Keratinocyte (primary cell): Measurements from ENCODE around the gene NEUROG1. TPM values are rescaled to one million over a fixed set of nuclear protein-coding genes. Genes with fewer than 3 reads are reported as not detected.

Source experiments
- DNase-seq: peaks from one replicate; pipeline ENCODE4 v3.0.0-alpha.2; 2011; ENCODE audit warnings: low read depth, missing footprints, low spot score
- FAIRE-seq: peaks from 2 replicates; lab custom pipeline; 2011; peaks lifted over from hg19 to GRCh38; lab: Jason Lieb, UNC
- H2AFZ ChIP-seq: 2 replicates; pipeline ENCODE4 v1.6.0; 2012; ENCODE audit warnings: low read length, control low read depth, inconsistent platforms; ENCODE audit not compliant: control insufficient read depth
- H3K27ac ChIP-seq: 2 replicates; pipeline ENCODE4 v1.5.1; 2011; ENCODE audit warnings: low read length; ENCODE audit not compliant: control insufficient read depth, insufficient read depth
- H3K27me3 ChIP-seq: 3 replicates; pipeline ENCODE4 v1.6.0; 2011; ENCODE audit warnings: low read length; ENCODE audit not compliant: control insufficient read depth, insufficient read depth; ENCODE audit errors: extremely low read depth
- H3K36me3 ChIP-seq, 2 experiments: 2 replicates in 1 of 2; 3 replicates in 1 of 2; pipeline ENCODE4 v1.5.1; 2011; ENCODE audit warnings: low read length in 2 of 2, mild to moderate bottlenecking in 1 of 2; ENCODE audit not compliant: control insufficient read depth in 2 of 2, insufficient read depth in 2 of 2; ENCODE audit errors: extremely low read depth in 1 of 2
- H3K4me1 ChIP-seq: 3 replicates; pipeline ENCODE4 v1.5.1; 2011; ENCODE audit warnings: low read length; ENCODE audit not compliant: control insufficient read depth, insufficient read depth; ENCODE audit errors: extremely low read depth
- H3K4me2 ChIP-seq: 3 replicates; pipeline ENCODE4 v1.6.0; 2011; ENCODE audit warnings: low read depth, low read length; ENCODE audit not compliant: control insufficient read depth, insufficient read depth; ENCODE audit errors: extremely low read depth
- H3K4me3 ChIP-seq, 3 experiments: fragments of 200-600 bp in 1 of 3; sonication (generic) in 1 of 3; 2 replicates in 2 of 3; 3 replicates in 1 of 3; pipeline ENCODE4 v1.5.1; 2011 to 2016; ENCODE audit warnings: low read length in 3 of 3, mild to moderate bottlenecking in 3 of 3, control low read depth in 2 of 3, inconsistent platforms in 1 of 3, low read depth in 1 of 3, mixed read lengths in 1 of 3, mixed run types in 1 of 3, moderate library complexity in 1 of 3; ENCODE audit not compliant: control insufficient read depth in 2 of 3, insufficient read depth in 2 of 3; ENCODE audit errors: extremely low read depth in 1 of 3
- H3K79me2 ChIP-seq: 2 replicates; pipeline ENCODE4 v1.6.0; 2012; ENCODE audit warnings: low read length; ENCODE audit not compliant: control insufficient read depth, insufficient read depth
- H3K9ac ChIP-seq: 3 replicates; pipeline ENCODE4 v1.6.0; 2011; ENCODE audit warnings: low read length; ENCODE audit not compliant: control insufficient read depth, insufficient read depth; ENCODE audit errors: extremely low read depth
- H3K9me1 ChIP-seq: 3 replicates; pipeline ENCODE4 v1.6.0; 2011; ENCODE audit warnings: low read length; ENCODE audit not compliant: control insufficient read depth, insufficient read depth; ENCODE audit errors: extremely low read depth
- H3K9me3 ChIP-seq: 2 replicates; pipeline ENCODE4 v1.5.1; 2012; ENCODE audit warnings: low read depth, low read length; ENCODE audit not compliant: control insufficient read depth
- H4K20me1 ChIP-seq: 3 replicates; pipeline ENCODE4 v1.6.0; 2011; ENCODE audit warnings: low read length; ENCODE audit not compliant: control insufficient read depth, insufficient read depth; ENCODE audit errors: extremely low read depth
- CTCF ChIP-seq, 3 experiments: IDR thresholded peaks in 1 of 3; conservative IDR thresholded peaks in 1 of 3; optimal IDR thresholded peaks in 1 of 3; 2 replicates in 2 of 3; 3 replicates in 1 of 3; pipeline versions ENCODE3 to v1.5.1; 2011; ENCODE audit warnings: low read length in 3 of 3, mild to moderate bottlenecking in 3 of 3, moderate library complexity in 2 of 3, control low read depth in 1 of 3, inconsistent platforms in 1 of 3; ENCODE audit not compliant: insufficient read depth in 2 of 3; ENCODE audit errors: extremely low read depth in 1 of 3
- EZH2 ChIP-seq: IDR thresholded peaks from one replicate; pipeline ENCODE4 v1.6.1; 2012; ENCODE audit warnings: inconsistent platforms, mild to moderate bottlenecking, low read length, moderate library complexity
- dilution Hi-C: fragments of 300-500 bp; cut with MboI; formaldehyde crosslinking; loops from one replicate; pipeline ENCODE4 v1.7.0; 2020; ENCODE audit warnings: low sequenced_read_pairs; ENCODE audit not compliant: extremely low pct_ligation_motif_present
- polyA plus RNA-seq, 5 experiments: library from polyadenylated mRNA; depleted of rRNA in 3 of 5; stranded (reverse) in 3 of 5; stranded (forward) in 1 of 5; unstranded in 1 of 5; fragments of >200 nt; gene quantifications; 1 replicate in 1 of 5; 2 replicates in 3 of 5; 3 replicates in 1 of 5; pipeline versions ENCODE4 v1.2.1 to v1.2.3, GENCODE V29; 2011 to 2012; ENCODE audit warnings: missing spikeins in 2 of 5, low read depth in 1 of 5, low replicate concordance in 1 of 5

Gene NEUROG1
- polyA plus RNA-seq, 1 donor (not counting 4 experiments of a cell fraction or from before 2014, with no cell fraction given) = not detected

- Histone ChIP-seq H3K9ac (no peak within 1 kb of the TSS), H3K36me3 (no peaks in the 10 kb centered on the region), H3K4me1 (peaks cover 28% of the 10 kb centered on the region), H3K9me3 (peaks cover 4% of the 10 kb centered on the region), H3K4me3 (peak within 1 kb of the TSS; percentile 23 to 54 (median 49)), H2AFZ (peak within 1 kb of the TSS; percentile 67), H4K20me1 (no peaks in the 10 kb centered on the region), H3K27ac (no peak within 1 kb of the TSS), H3K4me2 (peak within 1 kb of the TSS; percentile 77), H3K9me1 (no peaks in the 10 kb centered on the region), H3K79me2 (no peaks in the 10 kb centered on the region), H3K27me3 (peaks cover 31% of the 10 kb centered on the region)
- peak; percentile 64 for FAIRE-seq
- DNase-seq = no peak
- dilution Hi-C loops = loop anchor here (25.0 kb wide), 1 partner anchor 158 kb away; no protein-coding TSS in a partner anchor
- TF ChIP-seq CTCF (optimal IDR thresholded peaks at IDR 0.05 in 1 of 3, IDR thresholded peaks at IDR 0.05 in 1 of 3, conservative IDR thresholded peaks at IDR 0.05 in 1 of 3; ENCODE audit: extremely low read depth in 1 of 3, insufficient read depth in 2 of 3, low read length in 3 of 3) = no peak
- peak; percentile 31 for TF ChIP-seq EZH2
Measured at GRCh38 chr5:135578685-135579341, 43.0 kb upstream of the NEUROG1 start, which contains the start of gene CXCL14. Gene CXCL14 (minus strand): TSS chr5:135578991. CDS start chr5:135578778, 213 bp downstream.

- Histone ChIP-seq H3K4me1 (peaks cover 28% of the 10 kb centered on the region), H3K36me3 (no peaks in the 10 kb centered on the region), H3K27ac (no peak overlapping the region), H3K4me2 (peak overlapping the region; percentile 77), H3K79me2 (no peaks in the 10 kb centered on the region), H3K4me3 (peak overlapping the region; percentile 23 to 54 (median 49)), H2AFZ (peak overlapping the region; percentile 67), H3K27me3 (peaks cover 26% of the 10 kb centered on the region), H3K9me3 (peaks cover 4% of the 10 kb centered on the region), H3K9ac (no peak overlapping the region), H4K20me1 (no peaks in the 10 kb centered on the region), H3K9me1 (no peaks in the 10 kb centered on the region)
- TF ChIP-seq CTCF (optimal IDR thresholded peaks at IDR 0.05 in 1 of 3, IDR thresholded peaks at IDR 0.05 in 1 of 3, conservative IDR thresholded peaks at IDR 0.05 in 1 of 3; ENCODE audit: extremely low read depth in 1 of 3, insufficient read depth in 2 of 3, low read length in 3 of 3) (no peak), EZH2 (peak; percentile 34)
- no peak for DNase-seq
- dilution Hi-C loops = loop anchor here (25.0 kb wide), 1 partner anchor 159 kb away; no protein-coding TSS in a partner anchor
- FAIRE-seq = no peak
Measured at GRCh38 chr5:135578305-135578684, 42.5 kb upstream of the NEUROG1 start.
